ENCODE results near the gene LAMA5. TPM values are rescaled to one million over a fixed set of nuclear protein-coding genes. Genes with fewer than 3 reads are reported as not detected.

Gene LAMA5
- total and polyA plus RNA-seq, 2 experiments from 2014 or later: 162 to 168 TPM

DNA sequence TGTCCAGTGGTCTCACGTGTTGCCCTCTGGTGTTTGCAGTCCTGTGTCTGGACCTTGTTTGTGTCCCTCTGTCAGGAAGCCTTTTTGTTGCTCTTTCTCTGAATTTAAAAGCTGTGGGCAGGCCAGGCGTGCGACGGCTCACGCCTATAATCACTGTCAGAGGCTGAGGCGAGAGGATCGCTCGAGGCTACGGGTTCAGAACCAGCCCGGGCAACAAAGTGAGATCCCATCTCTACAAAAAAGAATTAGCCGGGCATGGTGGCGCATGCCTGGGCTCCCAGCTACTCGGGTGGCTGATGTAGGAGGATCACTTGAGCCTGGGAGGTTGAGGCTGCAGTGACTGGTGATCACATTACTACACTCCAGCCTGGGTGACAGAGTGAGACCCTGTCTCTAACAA lies 100.3 kb downstream of the LAMA5 start:
- TF ChIP-seq, protein P1, sequence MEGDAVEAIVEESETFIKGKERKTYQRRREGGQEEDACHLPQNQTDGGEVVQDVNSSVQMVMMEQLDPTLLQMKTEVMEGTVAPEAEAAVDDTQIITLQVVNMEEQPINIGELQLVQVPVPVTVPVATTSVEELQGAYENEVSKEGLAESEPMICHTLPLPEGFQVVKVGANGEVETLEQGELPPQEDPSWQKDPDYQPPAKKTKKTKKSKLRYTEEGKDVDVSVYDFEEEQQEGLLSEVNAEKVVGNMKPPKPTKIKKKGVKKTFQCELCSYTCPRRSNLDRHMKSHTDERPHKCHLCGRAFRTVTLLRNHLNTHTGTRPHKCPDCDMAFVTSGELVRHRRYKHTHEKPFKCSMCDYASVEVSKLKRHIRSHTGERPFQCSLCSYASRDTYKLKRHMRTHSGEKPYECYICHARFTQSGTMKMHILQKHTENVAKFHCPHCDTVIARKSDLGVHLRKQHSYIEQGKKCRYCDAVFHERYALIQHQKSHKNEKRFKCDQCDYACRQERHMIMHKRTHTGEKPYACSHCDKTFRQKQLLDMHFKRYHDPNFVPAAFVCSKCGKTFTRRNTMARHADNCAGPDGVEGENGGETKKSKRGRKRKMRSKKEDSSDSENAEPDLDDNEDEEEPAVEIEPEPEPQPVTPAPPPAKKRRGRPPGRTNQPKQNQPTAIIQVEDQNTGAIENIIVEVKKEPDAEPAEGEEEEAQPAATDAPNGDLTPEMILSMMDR (IDR thresholded peaks at IDR 0.05; ENCODE audit: low read depth, low read length): no peak
- Histone ChIP-seq H3K4me3 (no peak overlapping the region), H3K27ac (no peak overlapping the region), H3K9me3 (ENCODE audit: low read depth) (no peaks in the 10 kb centered on the region), H3K36me3 (peaks cover 7% of the 10 kb centered on the region), H3K27me3 (no peaks in the 10 kb centered on the region), H3K4me1 (ENCODE audit: low read depth) (no peaks in the 10 kb centered on the region)
- DNase-seq (ENCODE audit: low read depth in 1 of 2, low spot score in 1 of 2): no peak

DNA sequence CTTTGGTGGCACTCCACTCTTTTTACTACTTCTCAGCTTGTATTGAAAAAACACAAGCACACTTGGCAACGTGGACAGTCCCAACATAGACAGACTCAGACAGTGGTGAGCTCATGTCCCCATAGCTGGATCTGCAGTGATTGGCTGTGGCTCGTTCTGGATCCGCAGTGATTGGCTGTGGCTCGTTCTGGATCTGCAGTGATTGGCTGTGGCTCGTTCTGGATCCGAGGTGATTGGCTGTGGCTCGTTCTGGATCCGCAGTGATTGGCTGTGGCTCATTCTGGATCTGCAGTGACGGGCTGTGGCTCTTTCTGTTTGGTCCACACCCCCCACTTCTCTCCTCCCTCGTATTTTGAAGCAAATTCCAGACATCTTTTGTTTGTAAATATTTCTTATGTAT lies 100.8 kb downstream of the LAMA5 start:
- peaks cover 12% of the 10 kb centered on the region for H3K36me3 ChIP-seq
- TF ChIP-seq, protein P1 (IDR thresholded peaks at IDR 0.05; ENCODE audit: low read depth, low read length): no peak
- no peaks in the 10 kb centered on the region for H3K27me3 ChIP-seq
- no peak overlapping the region for H3K4me3 ChIP-seq
- no peaks in the 10 kb centered on the region for H3K4me1 ChIP-seq (ENCODE audit: low read depth)
- no peak overlapping the region for H3K27ac ChIP-seq
- no peaks in the 10 kb centered on the region for H3K9me3 ChIP-seq (ENCODE audit: low read depth)
- DNase-seq (ENCODE audit: low read depth in 1 of 2, low spot score in 1 of 2): no peak

DNA sequence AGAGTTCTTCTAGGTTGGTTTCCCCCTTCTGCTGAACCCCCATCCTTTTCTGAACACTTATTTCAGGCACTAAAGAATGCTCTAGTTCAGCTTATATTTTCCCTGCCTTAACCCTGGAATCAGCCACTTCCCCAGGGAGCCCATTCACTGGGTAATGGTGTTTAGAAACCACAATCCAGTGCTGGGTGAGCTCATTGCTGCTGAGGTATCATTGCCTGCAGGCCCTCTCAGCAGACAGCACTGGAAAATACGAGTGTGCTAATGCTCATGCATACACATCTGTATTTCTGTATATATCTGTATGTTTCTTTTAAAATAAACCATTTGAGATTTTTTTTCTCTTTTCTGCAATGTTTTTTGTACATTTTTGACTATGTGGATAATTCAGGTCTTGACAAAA lies 101.7 kb downstream of the LAMA5 start:
- DNase-seq (ENCODE audit: low read depth in 1 of 2, low spot score in 1 of 2): no peak
- H3K27me3 ChIP-seq: no peaks in the 10 kb centered on the region
- no peak overlapping the region for H3K4me3 ChIP-seq
- TF ChIP-seq, protein P1 (IDR thresholded peaks at IDR 0.05; ENCODE audit: low read depth, low read length): no peak
- no peaks in the 10 kb centered on the region for H3K4me1 ChIP-seq (ENCODE audit: low read depth)
- no peak overlapping the region for H3K27ac ChIP-seq
- H3K36me3 ChIP-seq: peaks cover 12% of the 10 kb centered on the region
- H3K9me3 ChIP-seq (ENCODE audit: low read depth): no peaks in the 10 kb centered on the region

DNA sequence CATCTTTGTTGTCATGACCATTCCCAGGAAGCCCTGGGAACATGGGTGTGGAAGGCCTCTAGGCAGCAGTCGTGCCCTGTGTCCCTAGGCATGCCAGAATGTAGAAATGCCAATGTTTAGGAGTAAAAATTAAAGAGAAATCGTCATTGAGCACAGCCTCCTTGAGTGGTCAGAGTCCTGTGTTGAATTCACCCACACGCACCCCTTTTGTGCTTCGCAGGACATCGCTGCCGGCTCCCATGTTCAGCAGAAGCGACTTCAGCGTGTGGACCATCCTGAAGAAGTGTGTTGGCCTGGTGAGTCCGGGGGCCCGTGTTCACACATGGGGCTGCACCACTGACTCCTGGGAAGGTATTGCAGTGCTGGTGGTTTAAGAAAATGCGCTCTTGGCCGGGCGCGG lies 103.7 kb downstream of the LAMA5 start:
- H3K36me3 ChIP-seq: peaks cover 9% of the 10 kb centered on the region
- TF ChIP-seq, protein P1 (IDR thresholded peaks at IDR 0.05; ENCODE audit: low read depth, low read length): no peak
- H3K27me3 ChIP-seq: no peaks in the 10 kb centered on the region
- H3K9me3 ChIP-seq (ENCODE audit: low read depth): no peaks in the 10 kb centered on the region
- H3K4me3 ChIP-seq: no peak overlapping the region
- no peak for DNase-seq (ENCODE audit: low read depth in 1 of 2, low spot score in 1 of 2)
- H3K27ac ChIP-seq: no peak overlapping the region
- H3K4me1 ChIP-seq (ENCODE audit: low read depth): no peaks in the 10 kb centered on the region

DNA sequence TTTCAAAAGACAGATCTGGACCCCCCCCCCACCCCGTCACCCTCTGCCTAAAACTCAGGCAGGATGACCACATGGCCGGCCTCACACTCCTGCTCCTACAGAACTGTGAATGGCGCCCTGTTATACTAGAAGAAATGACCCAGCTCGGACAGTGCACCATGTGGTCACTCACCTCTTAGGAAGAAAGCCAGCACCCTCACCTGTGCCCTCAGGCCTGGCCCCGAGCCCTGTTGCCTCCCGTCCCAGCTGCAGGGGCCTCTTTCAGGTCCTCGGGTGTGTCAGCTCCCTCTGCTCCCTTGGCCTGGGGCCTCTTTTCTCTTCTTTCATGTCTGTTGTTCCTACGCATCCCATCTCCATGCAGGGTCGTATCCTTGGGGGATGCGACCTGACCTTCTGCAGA lies 105.0 kb downstream of the LAMA5 start:
- TF ChIP-seq, protein P1 (IDR thresholded peaks at IDR 0.05; ENCODE audit: low read depth, low read length): no peak
- Histone ChIP-seq H3K9me3 (ENCODE audit: low read depth) (no peaks in the 10 kb centered on the region), H3K4me3 (no peak overlapping the region), H3K27me3 (no peaks in the 10 kb centered on the region), H3K27ac (no peak overlapping the region), H3K36me3 (peaks cover 9% of the 10 kb centered on the region), H3K4me1 (ENCODE audit: low read depth) (no peaks in the 10 kb centered on the region)
- DNase-seq (ENCODE audit: low read depth in 1 of 2, low spot score in 1 of 2): no peak

DNA sequence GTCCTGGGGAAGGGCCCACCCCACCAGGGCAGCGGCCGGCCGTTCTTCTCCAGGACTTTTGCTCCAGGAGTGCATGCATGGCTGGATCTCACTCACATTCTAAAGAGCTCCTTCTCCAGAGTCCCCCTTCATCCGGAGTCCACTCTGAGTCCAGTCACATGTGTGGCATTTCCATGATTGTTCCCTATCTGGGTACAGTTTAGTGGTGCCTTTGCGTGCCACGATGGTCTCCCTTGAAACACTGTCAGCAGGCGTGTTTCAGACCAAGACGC lies 107.9 kb downstream of the LAMA5 start:
- Histone ChIP-seq H3K9me3 (ENCODE audit: low read depth) (no peaks in the 10 kb centered on the region), H3K27me3 (no peaks in the 10 kb centered on the region), H3K4me3 (no peak overlapping the region), H3K27ac (no peak overlapping the region), H3K36me3 (peaks cover 8% of the 10 kb centered on the region), H3K4me1 (ENCODE audit: low read depth) (no peaks in the 10 kb centered on the region)
- TF ChIP-seq, protein P1 (IDR thresholded peaks at IDR 0.05; ENCODE audit: low read depth, low read length): no peak
- no peak for DNase-seq (ENCODE audit: low read depth in 1 of 2, low spot score in 1 of 2)
